GM18508 (cell line): ENCODE results near the gene SPOCK1.

ENCODE experiments used
- ATAC-seq: cut with Tn5 transposase; IDR thresholded peaks from one replicate; pipeline ENCODE4 v1.9.1; 2021; ENCODE audit warnings: moderate number of reproducible peaks; ENCODE audit not compliant: insufficient read depth, unreplicated experiment

SPOCK1 gene

GRCh38 chr5:137310051-137310730 lies 188.9 kb downstream of the SPOCK1 start:
- no peak for ATAC-seq

GRCh38 chr5:137309290-137309689 lies 189.8 kb downstream of the SPOCK1 start:
- no peak for ATAC-seq

- ATAC-seq, result no peak
Observed at GRCh38 chr5:137308311-137308710, 190.8 kb downstream of the SPOCK1 start.

- ATAC-seq, result no peak
Observed at GRCh38 chr5:137306903-137307302, 192.2 kb downstream of the SPOCK1 start.

DNA sequence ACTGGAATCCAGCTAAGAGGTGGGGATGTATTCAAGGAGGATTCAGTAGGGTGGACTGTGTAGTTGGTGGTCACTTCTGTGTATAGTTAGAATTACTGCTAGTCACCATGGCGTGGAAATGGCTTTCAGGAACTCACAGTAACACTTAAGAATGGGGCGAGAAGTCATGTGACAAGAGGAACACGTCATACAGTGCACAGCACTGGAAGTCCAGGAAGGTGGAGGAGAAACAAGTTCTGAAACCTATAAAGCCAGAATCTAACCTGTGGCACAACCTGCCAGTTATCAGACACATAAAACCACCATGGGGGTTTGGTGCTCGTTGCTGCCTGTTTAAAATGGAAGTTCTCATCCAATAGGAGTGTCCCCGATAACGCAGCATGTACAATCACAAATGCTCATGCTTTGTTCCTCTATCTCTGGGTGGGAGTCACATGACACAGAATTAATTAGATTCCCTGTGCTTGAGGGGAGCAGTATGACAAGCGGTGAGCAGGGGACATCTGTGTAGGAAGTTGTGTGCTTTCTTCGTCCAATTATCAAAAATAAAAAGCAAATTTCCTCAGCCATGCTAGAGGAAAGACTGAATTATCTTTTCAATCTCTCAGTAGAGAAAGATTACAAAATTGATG lies 193.0 kb downstream of the SPOCK1 start:
- ATAC-seq, result no peak

- no peak for ATAC-seq
Observed at GRCh38 chr5:137304226-137304874, 194.8 kb downstream of the SPOCK1 start.

- ATAC-seq, result no peak
Observed at GRCh38 chr5:137303509-137303908, 195.6 kb downstream of the SPOCK1 start.

GRCh38 chr5:137300411-137301240 lies 198.5 kb downstream of the SPOCK1 start:
- ATAC-seq, result no peak

- no peak for ATAC-seq
Observed at GRCh38 chr5:137296213-137296781, 202.8 kb downstream of the SPOCK1 start.

- no peak for ATAC-seq
Observed at GRCh38 chr5:137294604-137295003, 204.5 kb downstream of the SPOCK1 start.

DNA sequence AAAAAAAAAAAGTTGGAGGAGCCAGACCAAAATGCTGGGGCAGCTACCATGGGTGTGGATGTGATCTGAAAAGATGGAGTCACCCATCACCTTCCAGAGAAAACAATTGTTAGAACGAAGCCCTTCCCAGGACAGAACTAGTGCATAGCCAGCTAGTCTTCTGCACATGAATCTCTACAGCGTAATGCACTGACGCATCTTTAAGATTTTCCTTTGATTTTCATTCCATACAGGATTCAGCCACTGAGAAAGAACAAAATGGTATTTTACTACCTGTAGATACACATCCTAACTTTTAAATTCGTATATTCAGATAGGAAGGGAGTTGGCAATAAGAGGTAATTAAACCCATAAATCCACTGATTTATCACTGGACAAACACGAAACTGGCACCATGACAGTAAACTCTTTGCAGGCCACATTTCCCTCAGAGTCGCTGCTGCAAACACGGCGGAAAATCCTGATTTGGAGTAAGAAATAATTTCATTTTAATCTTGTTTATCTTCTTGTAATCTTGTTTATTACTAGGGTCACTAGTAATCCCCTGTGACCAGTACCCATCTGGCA lies 206.6 kb downstream of the SPOCK1 start:
- no peak for ATAC-seq

- no peak for ATAC-seq
Observed at GRCh38 chr5:137291436-137291835, 207.7 kb downstream of the SPOCK1 start.

- no peak for ATAC-seq
Observed at GRCh38 chr5:137291031-137291430, 208.1 kb downstream of the SPOCK1 start.

- ATAC-seq, result no peak
Observed at GRCh38 chr5:137290373-137290772, 208.8 kb downstream of the SPOCK1 start.

DNA sequence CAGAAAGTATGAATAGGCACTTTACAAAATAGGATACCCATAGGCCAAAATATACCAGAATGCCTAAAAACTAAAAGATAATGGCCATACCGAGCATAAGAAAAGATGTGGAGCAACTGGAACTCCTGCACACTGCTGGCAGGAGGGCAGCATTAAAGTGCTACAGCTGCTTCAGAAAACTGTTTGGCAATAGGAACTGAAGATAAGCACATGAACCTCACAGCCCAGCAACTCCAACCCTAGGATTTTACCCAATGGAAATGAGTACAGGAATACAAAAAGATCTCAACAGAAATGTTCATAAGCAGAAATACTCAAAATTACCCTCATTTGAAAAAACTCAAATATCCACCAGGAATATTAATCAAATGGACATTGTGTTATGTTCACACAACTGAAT lies 209.3 kb downstream of the SPOCK1 start:
- ATAC-seq, result no peak

GRCh38 chr5:137287569-137287968 lies 211.6 kb downstream of the SPOCK1 start:
- no peak for ATAC-seq

- ATAC-seq, result no peak
Observed at GRCh38 chr5:137286025-137286610, 213.0 kb downstream of the SPOCK1 start.

DNA sequence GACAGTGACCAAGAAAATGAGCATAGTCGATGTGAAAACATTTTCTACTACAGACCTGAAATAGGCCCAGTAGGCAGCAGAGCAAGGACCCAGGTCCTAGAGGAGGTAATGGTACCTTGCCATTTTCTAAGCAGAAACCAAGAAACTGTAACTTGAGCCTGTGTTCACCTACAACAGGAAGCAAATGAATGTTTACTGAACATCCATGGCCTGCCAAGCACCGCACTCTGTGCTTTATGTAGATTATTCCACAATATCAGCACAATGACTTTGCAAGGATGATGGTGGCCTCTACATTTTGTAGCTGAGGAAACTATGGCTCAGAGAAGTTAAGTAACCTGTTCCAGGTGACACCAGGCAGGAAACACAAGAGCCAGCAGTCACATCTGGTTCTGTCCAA lies 215.3 kb downstream of the SPOCK1 start:
- ATAC-seq, result no peak

DNA sequence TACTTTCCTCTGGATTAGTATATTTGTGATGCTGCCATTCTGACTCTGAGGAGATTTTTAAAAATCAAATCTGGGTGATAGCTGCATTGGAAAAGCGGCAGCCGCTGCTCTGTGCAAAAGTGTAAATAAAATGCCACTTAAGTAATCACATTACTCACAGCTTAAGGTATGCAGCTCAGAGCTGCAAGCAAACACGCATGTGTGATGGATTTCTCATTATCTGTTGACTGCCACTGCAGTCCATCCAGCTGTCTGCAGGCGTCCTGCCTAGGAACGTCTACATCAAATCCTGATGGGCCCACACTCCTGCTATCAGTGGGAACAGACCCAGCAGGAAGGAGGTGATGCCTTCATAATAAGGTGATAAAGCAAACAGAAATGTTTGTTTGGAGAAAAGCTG lies 216.9 kb downstream of the SPOCK1 start:
- ATAC-seq, result no peak

DNA sequence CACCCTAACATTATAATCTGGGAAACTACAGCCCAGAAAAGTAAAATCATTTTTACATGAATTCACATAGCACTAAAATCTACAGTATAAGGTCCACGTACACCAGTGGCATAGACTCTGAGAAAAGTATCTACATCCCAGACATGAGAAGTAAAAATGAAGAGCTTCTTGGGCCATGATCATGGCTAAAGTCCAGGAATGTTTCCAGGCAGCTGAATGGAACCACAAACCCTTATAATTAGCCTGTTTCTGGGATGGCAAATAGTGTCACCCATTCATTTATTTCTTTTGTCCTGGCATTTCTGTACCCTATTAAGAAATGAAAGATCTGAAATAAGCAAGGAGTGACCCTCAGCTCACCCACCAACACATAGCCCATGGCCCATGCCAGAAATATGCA lies 217.9 kb downstream of the SPOCK1 start:
- ATAC-seq, result no peak
